PC-3 (cell line): ENCODE measurements around the gene IFI44. TPM values are rescaled to one million over a fixed set of nuclear protein-coding genes. Genes with fewer than 3 reads are reported as not detected.

Experiments used
- ATAC-seq: fragments of 200-7000 bp; cut with Tn5 transposase; 2 replicates; pipeline ENCODE4 v1.9.1; 2020; ENCODE audit warnings: mild to moderate bottlenecking, moderate library complexity
- BruUV-seq: library from RNA; stranded (reverse); fragments of 400-500 nt; replicated peaks from 2 replicates; lab custom pipeline; 2021; lab: Mats Ljungman, UMichigan
- CTCF ChIA-PET: fragments of 300-600 bp; sonication (Branson Sonifier 250); formaldehyde crosslinking; loops from one replicate; lab custom pipeline; 2022; ENCODE audit warnings: antibody characterized with exemption; lab: Charles Lee
- POLR2A ChIA-PET: fragments of 300-600 bp; sonication (Branson Sonifier 250); formaldehyde crosslinking; loops from one replicate; lab custom pipeline; 2022; ENCODE audit warnings: antibody characterized with exemption; ENCODE audit not compliant: unreplicated experiment; lab: Charles Lee
- DNase-seq: peaks from one replicate; pipeline ENCODE4 v3.0.0-alpha.2; 2015
- H2AFZ ChIP-seq: fragments of 300-600 bp; sonication (generic); 2 replicates; pipeline ENCODE4 v1.6.0; 2016; ENCODE audit warnings: antibody characterized with exemption, low read length
- H3F3A ChIP-seq: fragments of 300-600 bp; sonication (generic); one replicate; pipeline ENCODE4 v1.6.0; 2017; ENCODE audit warnings: antibody characterized with exemption, low read length, control low read depth, mild to moderate bottlenecking; ENCODE audit not compliant: unreplicated experiment
- H3K27ac ChIP-seq: fragments of 300-600 bp; sonication (generic); 2 replicates; pipeline ENCODE4 v1.5.1; 2016; ENCODE audit warnings: mild to moderate bottlenecking, low read length
- H3K27me3 ChIP-seq: fragments of 300-600 bp; sonication (generic); 2 replicates; pipeline ENCODE4 v1.6.1; 2016; ENCODE audit warnings: low read length, mixed read lengths
- H3K36me3 ChIP-seq: fragments of 300-600 bp; sonication (generic); 2 replicates; pipeline ENCODE4 v1.6.1; 2016; ENCODE audit warnings: low read depth, mixed run types, low read length, mixed read lengths
- H3K4me1 ChIP-seq: fragments of 300-600 bp; sonication (generic); 2 replicates; pipeline ENCODE4 v1.5.1; 2016; ENCODE audit warnings: low read length; ENCODE audit not compliant: insufficient read depth
- H3K4me2 ChIP-seq: fragments of 300-600 bp; sonication (generic); 2 replicates; pipeline ENCODE4 v1.6.0; 2016; ENCODE audit warnings: low read length
- H3K4me3 ChIP-seq: fragments of 300-600 bp; sonication (generic); 2 replicates; pipeline ENCODE4 v1.5.1; 2016; ENCODE audit warnings: mild to moderate bottlenecking, low read length, mixed read lengths
- H3K79me2 ChIP-seq: fragments of 300-600 bp; sonication (generic); 2 replicates; pipeline ENCODE4 v1.6.1; 2017; ENCODE audit warnings: low read length, mixed read lengths
- H3K9ac ChIP-seq: fragments of 300-600 bp; sonication (generic); 2 replicates; pipeline ENCODE4 v1.6.0; 2016; ENCODE audit warnings: mild to moderate bottlenecking, low read length
- H3K9me2 ChIP-seq: fragments of 300-600 bp; sonication (generic); replicated peaks from 2 replicates; pipeline ENCODE4 v1.6.1; 2016; ENCODE audit warnings: mixed run types, low read length, mixed read lengths
- H3K9me3 ChIP-seq: fragments of 300-600 bp; sonication (generic); 2 replicates; pipeline ENCODE4 v1.6.1; 2016; ENCODE audit warnings: low read length, mixed read lengths
- H4K20me1 ChIP-seq: fragments of 300-600 bp; sonication (generic); 2 replicates; pipeline ENCODE4 v1.6.1; 2016; ENCODE audit warnings: low read length, mixed read lengths
- CTCF ChIP-seq: fragments of 300-600 bp; sonication (generic); conservative IDR thresholded peaks from 2 replicates; pipeline ENCODE4 v1.5.1; 2017; ENCODE audit warnings: antibody characterized with exemption, low read depth, mild to moderate bottlenecking, low read length
- EZH2 ChIP-seq: fragments of 300-600 bp; sonication (generic); IDR thresholded peaks from one replicate; pipeline ENCODE4 v1.6.1; 2017; ENCODE audit warnings: antibody characterized with exemption, mild to moderate bottlenecking, low read length; ENCODE audit not compliant: unreplicated experiment
- EZH2phosphoT487 ChIP-seq: fragments of 300-600 bp; sonication (generic); IDR thresholded peaks from 2 replicates; pipeline ENCODE4 v1.6.1; 2018; ENCODE audit warnings: mild to moderate bottlenecking, antibody characterized with exemption, low read length, borderline replicate concordance
- intact Hi-C: fragments of 100-400 bp; cut with micrococcal nuclease; formaldehyde crosslinking; loops from 2 replicates; pipeline ENCODE4 v1.9.0; 2023
- total RNA-seq: library from RNA; depleted of rRNA; stranded (reverse); fragments of >200 nt; gene quantifications from 2 replicates; pipeline ENCODE4 v1.2.3, GENCODE V29; 2014

IFI44 gene
- total RNA-seq, 1 experiment from 2014 or later, result 10.4 TPM

GRCh38 chr1:78668427-78668826, 18.8 kb downstream of the IFI44 start:
- no peaks in the 10 kb centered on the region for H3K9me2 ChIP-seq
- no peaks in the 10 kb centered on the region for H3K4me1 ChIP-seq
- no peak overlapping the region for H2AFZ ChIP-seq
- TF ChIP-seq EZH2phosphoT487, result no peak
- no peak for TF ChIP-seq CTCF
- TF ChIP-seq EZH2, result no peak
- H3K27ac ChIP-seq, result no peak overlapping the region
- intact Hi-C loops, result no loop called here
- no peaks in the 10 kb centered on the region for H3K9me3 ChIP-seq
- no peak overlapping the region for H3K9ac ChIP-seq
- CTCF ChIA-PET, result no interaction called here
- no TSS peak for BruUV-seq
- H3K4me2 ChIP-seq, result no peak overlapping the region
- no peaks in the 10 kb centered on the region for H3K79me2 ChIP-seq
- no peaks in the 10 kb centered on the region for H3K27me3 ChIP-seq
- H3F3A ChIP-seq, result no peaks in the 10 kb centered on the region
- no peaks in the 10 kb centered on the region for H4K20me1 ChIP-seq
- H3K4me3 ChIP-seq, result no peak overlapping the region
- ATAC-seq (no peak), DNase-seq (no peak)
- H3K36me3 ChIP-seq, result no peaks in the 10 kb centered on the region
- POLR2A ChIA-PET, result no interaction called here

- no peaks in the 10 kb centered on the region for H3K4me1 ChIP-seq
- no peaks in the 10 kb centered on the region for H3K9me2 ChIP-seq
- no peak overlapping the region for H3K27ac ChIP-seq
- TF ChIP-seq EZH2phosphoT487 (no peak), EZH2 (no peak), CTCF (no peak)
- no peaks in the 10 kb centered on the region for H3K36me3 ChIP-seq
- H3K4me3 ChIP-seq, result no peak overlapping the region
- H2AFZ ChIP-seq, result no peak overlapping the region
- H3K9ac ChIP-seq, result no peak overlapping the region
- ATAC-seq (no peak), DNase-seq (no peak)
- H3K4me2 ChIP-seq, result no peak overlapping the region
- H4K20me1 ChIP-seq, result no peaks in the 10 kb centered on the region
- BruUV-seq, result no TSS peak
- H3K9me3 ChIP-seq, result no peaks in the 10 kb centered on the region
- ChIA-PET POLR2A (interaction anchor here (0.5 kb wide), 1 partner anchor 14 kb away, joined by 3 read pairs; no protein-coding TSS in a partner anchor), CTCF (interaction anchor here (0.6 kb wide), 1 partner anchor 1129 kb away, joined by 4 read pairs; no protein-coding TSS in a partner anchor)
- intact Hi-C loops, result no loop called here
- H3K79me2 ChIP-seq, result no peaks in the 10 kb centered on the region
- H3F3A ChIP-seq, result no peaks in the 10 kb centered on the region
- no peaks in the 10 kb centered on the region for H3K27me3 ChIP-seq
Measured at GRCh38 chr1:78672428-78672827, 22.8 kb downstream of the IFI44 start.

GRCh38 chr1:78673120-78673519, 23.5 kb downstream of the IFI44 start:
- Histone ChIP-seq H2AFZ (no peak overlapping the region), H3K9me2 (no peaks in the 10 kb centered on the region), H3K4me3 (no peak overlapping the region), H3K9ac (no peak overlapping the region), H3K27me3 (no peaks in the 10 kb centered on the region), H3F3A (no peaks in the 10 kb centered on the region), H3K27ac (no peak overlapping the region), H4K20me1 (no peaks in the 10 kb centered on the region), H3K9me3 (no peaks in the 10 kb centered on the region), H3K4me1 (no peaks in the 10 kb centered on the region), H3K4me2 (no peak overlapping the region), H3K79me2 (no peaks in the 10 kb centered on the region), H3K36me3 (no peaks in the 10 kb centered on the region)
- intact Hi-C loops, result no loop called here
- BruUV-seq, result no TSS peak
- DNase-seq (no peak), ATAC-seq (no peak)
- POLR2A ChIA-PET, result interaction anchor here (0.5 kb wide), 1 partner anchor 14 kb away, joined by 3 read pairs; no protein-coding TSS in a partner anchor
- TF ChIP-seq EZH2phosphoT487 (no peak), CTCF (no peak), EZH2 (no peak)
- CTCF ChIA-PET, result no interaction called here
